ENCODE results near the gene CDC42BPG.
A peak's percentile ranks its signal among the peaks of the same experiment; 100 is the strongest.
"Not testable (repeated sequence)": the region's sequence is repeated elsewhere in the genome, so short reads cannot be mapped to it uniquely, and the experiment has no call there.

Gene CDC42BPG

GRCh38 chr11:64823568-64824119 is 20.8 kb downstream of the CDC42BPG start:
- no peak overlapping the region for H3K27ac ChIP-seq
- no peak for TF ChIP-seq CTCF (conservative IDR thresholded peaks at IDR 0.05)

- no peak for TF ChIP-seq CTCF (conservative IDR thresholded peaks at IDR 0.05)
Observed at GRCh38 chr11:64817476-64817875, 27.0 kb downstream of the CDC42BPG start.

GRCh38 chr11:64815433-64815832 is 29.0 kb downstream of the CDC42BPG start:
- H3K27ac ChIP-seq, result not testable (repeated sequence)

More at GRCh38 chr11:64817476-64817875, 27.0 kb downstream of the CDC42BPG start:
- H3K27ac ChIP-seq, result no peak overlapping the region

GRCh38 chr11:64814712-64815187 is 29.7 kb downstream of the CDC42BPG start:
- H3K27ac ChIP-seq, result no peak overlapping the region; the same call in 1 of the 2 replicates
- TF ChIP-seq CTCF (conservative IDR thresholded peaks at IDR 0.05), result no peak

- H3K27ac ChIP-seq, result no peak overlapping the region
- TF ChIP-seq CTCF (conservative IDR thresholded peaks at IDR 0.05), result no peak
Observed at GRCh38 chr11:64813826-64814225, 30.6 kb downstream of the CDC42BPG start.

- TF ChIP-seq CTCF (conservative IDR thresholded peaks at IDR 0.05), result no peak
- peak overlapping the region; percentile 94 for H3K27ac ChIP-seq
Observed at GRCh38 chr11:64810891-64811272, 33.6 kb downstream of the CDC42BPG start.

- H3K27ac ChIP-seq, result peak within 1 kb of the TSS; percentile 94
Observed at GRCh38 chr11:64810271-64810890, 34.1 kb downstream of the CDC42BPG start, which contains the start of gene MEN1. Gene MEN1 (minus strand): TSS chr11:64810551. CDS start chr11:64810109, 442 bp downstream.

More at GRCh38 chr11:64810271-64810890, 34.1 kb downstream of the CDC42BPG start, which contains the start of gene MEN1:
- TF ChIP-seq CTCF (conservative IDR thresholded peaks at IDR 0.05), result no peak
